ENCODE data around the gene EVX2. TPM values are rescaled to one million over a fixed set of nuclear protein-coding genes. Genes with fewer than 3 reads are reported as not detected.

Gene EVX2
- total RNA-seq, 5 donors from 2014 or later (not counting 1 experiment from before 2014, with no cell fraction given), result not detected

- Mint-ChIP-seq H3K27me3 (peaks cover 76 to 90% of the 10 kb centered on the region in 2 donors), H3K4me1 (peaks cover 10 to 14% (median 12%) of the 10 kb centered on the region in 3 donors), H3K9me3 (peaks cover 7 to 8% (median 8%) of the 10 kb centered on the region in 3 donors), H3K27ac (no peak overlapping the region), H3K36me3 (no peaks in the 10 kb centered on the region), H3K4me3 (no peak overlapping the region)
- Histone ChIP-seq H3K9me3 (peaks cover 2% of the 10 kb centered on the region), H3K4me1 (ENCODE audit: control insufficient read depth in 1 of 2, extremely low read depth in 1 of 2, insufficient read depth in 2 of 2, low read length in 2 of 2) (peaks cover 0 to 13% of the 10 kb centered on the region in 2 experiments), H3K27me3 (replicated peaks in 1 of 2; ENCODE audit: control insufficient read depth in 2 of 2, extremely low read depth in 1 of 2, insufficient read depth in 2 of 2, low read length in 1 of 2) (peaks cover 38 to 84% of the 10 kb centered on the region in 2 experiments), H3K27ac (ENCODE audit: low read length) (no peak overlapping the region), H3K4me3 (ENCODE audit: control insufficient read depth in 1 of 2, extremely low read depth in 1 of 2, low read length in 1 of 2) (peak overlapping the region in 1 of 2 donors; percentile 5), H3K36me3 (ENCODE audit: control insufficient read depth in 2 of 2, extremely low read depth in 1 of 2, insufficient read depth in 1 of 2, low read length in 1 of 2) (no peaks in the 10 kb centered on the region)
- CTCF ChIA-PET, result no interaction called here
- ATAC-seq (replicated peaks in 1 of 4) (no peak), DNase-seq (no peak)
- WGBS (ENCODE audit: insufficient coverage), result 15% methylated on average over 52 of the region's 58 CpGs
- POLR2A ChIA-PET, result no interaction called here
Measured at GRCh38 chr2:176071330-176072291, 12.2 kb downstream of the EVX2 start.

- Mint-ChIP-seq H3K27me3 (peaks cover 72 to 79% of the 10 kb centered on the region in 2 donors), H3K4me3 (no peak overlapping the region), H3K9me3 (no peaks in the 10 kb centered on the region), H3K27ac (no peak overlapping the region), H3K36me3 (no peaks in the 10 kb centered on the region), H3K4me1 (peaks cover 10 to 16% (median 12%) of the 10 kb centered on the region in 3 donors)
- Histone ChIP-seq H3K36me3 (ENCODE audit: control insufficient read depth in 2 of 2, extremely low read depth in 1 of 2, insufficient read depth in 1 of 2, low read length in 1 of 2) (no peaks in the 10 kb centered on the region), H3K27me3 (replicated peaks in 1 of 2; ENCODE audit: control insufficient read depth in 2 of 2, extremely low read depth in 1 of 2, insufficient read depth in 2 of 2, low read length in 1 of 2) (peaks cover 33 to 78% of the 10 kb centered on the region in 2 experiments), H3K4me1 (ENCODE audit: control insufficient read depth in 1 of 2, extremely low read depth in 1 of 2, insufficient read depth in 2 of 2, low read length in 2 of 2) (peaks cover 0 to 13% of the 10 kb centered on the region in 2 experiments), H3K9me3 (no peaks in the 10 kb centered on the region), H3K27ac (ENCODE audit: low read length) (no peak overlapping the region), H3K4me3 (ENCODE audit: control insufficient read depth in 1 of 2, extremely low read depth in 1 of 2, low read length in 1 of 2) (no peak overlapping the region)
- DNase-seq (no peak), ATAC-seq (replicated peaks in 1 of 4) (no peak)
- POLR2A ChIA-PET, result no interaction called here
- 12% methylated on average over 25 of the region's 30 CpGs for WGBS (ENCODE audit: insufficient coverage)
- CTCF ChIA-PET, result no interaction called here
Measured at GRCh38 chr2:176068419-176068832, 15.3 kb downstream of the EVX2 start.

- H3K27me3 Mint-ChIP-seq, result peaks cover 72 to 74% of the 10 kb centered on the region in 2 donors
- no peak overlapping the region for H3K4me3 ChIP-seq (ENCODE audit: control insufficient read depth in 1 of 2, extremely low read depth in 1 of 2, low read length in 1 of 2)
- ATAC-seq (replicated peaks in 1 of 4), result no peak
- peaks cover 29 to 72% of the 10 kb centered on the region in 2 experiments for H3K27me3 ChIP-seq (replicated peaks in 1 of 2; ENCODE audit: control insufficient read depth in 2 of 2, extremely low read depth in 1 of 2, insufficient read depth in 2 of 2, low read length in 1 of 2)
- peaks cover 0 to 13% of the 10 kb centered on the region in 2 experiments for H3K4me1 ChIP-seq (ENCODE audit: control insufficient read depth in 1 of 2, extremely low read depth in 1 of 2, insufficient read depth in 2 of 2, low read length in 2 of 2)
- H3K9me3 Mint-ChIP-seq, result no peaks in the 10 kb centered on the region
- no peak for DNase-seq
- H3K4me3 Mint-ChIP-seq, result peak overlapping the region in 1 of 3 donors; percentile 8
- no peaks in the 10 kb centered on the region for H3K36me3 Mint-ChIP-seq
- CTCF ChIA-PET, result no interaction called here
- 10% methylated on average over 22 of the region's 38 CpGs for WGBS (ENCODE audit: insufficient coverage)
- H3K9me3 ChIP-seq, result no peaks in the 10 kb centered on the region
- H3K36me3 ChIP-seq (ENCODE audit: control insufficient read depth in 2 of 2, extremely low read depth in 1 of 2, insufficient read depth in 1 of 2, low read length in 1 of 2), result no peaks in the 10 kb centered on the region
- POLR2A ChIA-PET, result no interaction called here
- peaks cover 10 to 16% (median 12%) of the 10 kb centered on the region in 3 donors for H3K4me1 Mint-ChIP-seq
- no peak overlapping the region for H3K27ac ChIP-seq (ENCODE audit: low read length)
- no peak overlapping the region for H3K27ac Mint-ChIP-seq
Measured at GRCh38 chr2:176067589-176068418, 16.0 kb downstream of the EVX2 start.

GRCh38 chr2:176066645-176067588 is 16.8 kb downstream of the EVX2 start:
- Histone ChIP-seq H3K4me3 (ENCODE audit: control insufficient read depth in 1 of 2, extremely low read depth in 1 of 2, low read length in 1 of 2) (no peak overlapping the region), H3K27me3 (replicated peaks in 1 of 2; ENCODE audit: control insufficient read depth in 2 of 2, extremely low read depth in 1 of 2, insufficient read depth in 2 of 2, low read length in 1 of 2) (peaks cover 34 to 63% of the 10 kb centered on the region in 2 experiments), H3K4me1 (ENCODE audit: control insufficient read depth in 1 of 2, extremely low read depth in 1 of 2, insufficient read depth in 2 of 2, low read length in 2 of 2) (peaks cover 0 to 13% of the 10 kb centered on the region in 2 experiments), H3K27ac (ENCODE audit: low read length) (no peak overlapping the region), H3K36me3 (ENCODE audit: control insufficient read depth in 2 of 2, extremely low read depth in 1 of 2, insufficient read depth in 1 of 2, low read length in 1 of 2) (no peaks in the 10 kb centered on the region), H3K9me3 (no peaks in the 10 kb centered on the region)
- DNase-seq (no peak), ATAC-seq (replicated peaks in 1 of 4) (no peak)
- ChIA-PET CTCF (no interaction called here), POLR2A (interaction anchor here in 1 of 2 donors (0.6 kb wide), 1 partner anchor 8 kb away, joined by 5 read pairs; no protein-coding TSS in a partner anchor)
- Mint-ChIP-seq H3K4me1 (peaks cover 10 to 14% (median 12%) of the 10 kb centered on the region in 3 donors), H3K27ac (no peak overlapping the region), H3K4me3 (peak overlapping the region in 1 of 3 donors; percentile 12), H3K9me3 (no peaks in the 10 kb centered on the region), H3K36me3 (no peaks in the 10 kb centered on the region), H3K27me3 (peaks cover 73 to 74% of the 10 kb centered on the region in 2 donors)
- WGBS (ENCODE audit: insufficient coverage), result 13% methylated on average over 51 of the region's 56 CpGs

GRCh38 chr2:176063958-176064357 is 19.8 kb downstream of the EVX2 start:
- H3K27me3 ChIP-seq (replicated peaks in 1 of 2; ENCODE audit: control insufficient read depth in 2 of 2, extremely low read depth in 1 of 2, insufficient read depth in 2 of 2, low read length in 1 of 2), result peaks cover 30 to 36% of the 10 kb centered on the region in 2 experiments
- peaks cover 0 to 13% of the 10 kb centered on the region in 2 experiments for H3K4me1 ChIP-seq (ENCODE audit: control insufficient read depth in 1 of 2, extremely low read depth in 1 of 2, insufficient read depth in 2 of 2, low read length in 2 of 2)
- no peaks in the 10 kb centered on the region for H3K9me3 Mint-ChIP-seq
- no peak overlapping the region for H3K4me3 ChIP-seq (ENCODE audit: control insufficient read depth in 1 of 2, extremely low read depth in 1 of 2, low read length in 1 of 2)
- H3K27ac ChIP-seq (ENCODE audit: low read length), result no peak overlapping the region
- H3K4me3 Mint-ChIP-seq, result no peak overlapping the region
- WGBS (ENCODE audit: insufficient coverage), result no CpG with 5 or more reads among the region's 2 CpGs
- no peaks in the 10 kb centered on the region for H3K36me3 ChIP-seq (ENCODE audit: control insufficient read depth in 2 of 2, extremely low read depth in 1 of 2, insufficient read depth in 1 of 2, low read length in 1 of 2)
- H3K9me3 ChIP-seq, result no peaks in the 10 kb centered on the region
- CTCF ChIA-PET, result no interaction called here
- no peaks in the 10 kb centered on the region for H3K36me3 Mint-ChIP-seq
- no peak overlapping the region for H3K27ac Mint-ChIP-seq
- peaks cover 10 to 14% (median 12%) of the 10 kb centered on the region in 3 donors for H3K4me1 Mint-ChIP-seq
- ATAC-seq (replicated peaks in 1 of 4), result no peak
- H3K27me3 Mint-ChIP-seq, result peaks cover 54 to 67% of the 10 kb centered on the region in 2 donors
- DNase-seq, result no peak
- POLR2A ChIA-PET, result no interaction called here
